DMS153 treated with DMSO at 0.1 percent for 48 hours (cell line): Measurements from ENCODE around the gene TEKTIP1.
"Not testable (repeated sequence)": the region's sequence is repeated elsewhere in the genome, so short reads cannot be mapped to it uniquely, and the experiment has no call there.

Experiments used
- DNase-seq: peaks from one replicate; lab custom pipeline; 2025; ENCODE audit not compliant: unreplicated experiment; lab: John Stamatoyannopoulos, UW

Gene TEKTIP1

GRCh38 chr19:3507371-3508120 is 31.4 kb upstream of the TEKTIP1 start:
- DNase-seq = no peak

- not testable (repeated sequence) for DNase-seq
Observed at GRCh38 chr19:3508121-3508661, 30.8 kb upstream of the TEKTIP1 start.

GRCh38 chr19:3508771-3509535 is 30.0 kb upstream of the TEKTIP1 start:
- no peak for DNase-seq

- DNase-seq = no peak
Observed at GRCh38 chr19:3509566-3509989, 29.4 kb upstream of the TEKTIP1 start.

- no peak for DNase-seq
Observed at GRCh38 chr19:3510727-3511126, 28.2 kb upstream of the TEKTIP1 start.

- DNase-seq = no peak
Observed at GRCh38 chr19:3511506-3512251, 27.3 kb upstream of the TEKTIP1 start.

- DNase-seq = no peak
Observed at GRCh38 chr19:3512562-3513228, 26.3 kb upstream of the TEKTIP1 start.

GRCh38 chr19:3513229-3514140 is 25.5 kb upstream of the TEKTIP1 start:
- DNase-seq = no peak

- DNase-seq = no peak
Observed at GRCh38 chr19:3514930-3515329, 24.0 kb upstream of the TEKTIP1 start.

- DNase-seq = no peak
Observed at GRCh38 chr19:3515891-3516422, 23.0 kb upstream of the TEKTIP1 start.

- DNase-seq = peak; percentile 14
Observed at GRCh38 chr19:3516675-3517207, 22.2 kb upstream of the TEKTIP1 start.

GRCh38 chr19:3517638-3518037 is 21.3 kb upstream of the TEKTIP1 start:
- no peak for DNase-seq

- DNase-seq = no peak
Observed at GRCh38 chr19:3518255-3518654, 20.7 kb upstream of the TEKTIP1 start.

- no peak for DNase-seq
Observed at GRCh38 chr19:3518659-3519058, 20.3 kb upstream of the TEKTIP1 start.

- no peak for DNase-seq
Observed at GRCh38 chr19:3519126-3519525, 19.8 kb upstream of the TEKTIP1 start.

- no peak for DNase-seq
Observed at GRCh38 chr19:3520166-3521103, 18.5 kb upstream of the TEKTIP1 start.

GRCh38 chr19:3521104-3521445 is 17.9 kb upstream of the TEKTIP1 start:
- no peak for DNase-seq
